Activated CD8-positive, alpha-beta T cell treated with anti-CD3 and anti-CD28 coated beads, Interleukin-2, amount 10 ng/mL, durations not matched to agents 7 days and 5 days (primary cell): ENCODE data around the gene PERM1. TPM values are rescaled to one million over a fixed set of nuclear protein-coding genes. Genes with fewer than 3 reads are reported as not detected.
A peak's percentile ranks its signal among the peaks of the same experiment; 100 is the strongest.

Experiments
- ATAC-seq: fragments of 150-1000 bp; cut with Tn5 transposase; one replicate; pipeline ENCODE4 v1.10.0; 2021; ENCODE audit warnings: moderate library complexity
- CTCF ChIA-PET: fragments of 350-600 bp; sonication (Branson Sonifier 250); formaldehyde crosslinking; loops from one replicate; lab custom pipeline; 2021; ENCODE audit warnings: antibody characterized with exemption; lab: Charles Lee
- POLR2A ChIA-PET: fragments of 350-600 bp; sonication (Branson Sonifier 250); formaldehyde crosslinking; loops from one replicate; lab custom pipeline; 2021; ENCODE audit warnings: antibody characterized with exemption; lab: Charles Lee
- DNase-seq: peaks from one replicate; pipeline ENCODE4 v3.0.0-alpha.2; 2020
- H3K27ac Mint-ChIP-seq: one replicate; pipeline ENCODE4 v1.8.0; 2021; ENCODE audit warnings: mild to moderate bottlenecking, mixed read lengths
- H3K27me3 Mint-ChIP-seq: one replicate; pipeline ENCODE4 v1.8.0; 2021; ENCODE audit warnings: low read depth, mixed read lengths
- H3K36me3 Mint-ChIP-seq: one replicate; pipeline ENCODE4 v1.8.0; 2021; ENCODE audit warnings: low read depth, mixed read lengths
- H3K4me1 Mint-ChIP-seq: one replicate; pipeline ENCODE4 v1.8.0; 2021; ENCODE audit warnings: low read depth, mixed read lengths
- H3K4me3 Mint-ChIP-seq: one replicate; pipeline ENCODE4 v1.8.0; 2021; ENCODE audit warnings: mild to moderate bottlenecking, mixed read lengths
- H3K9me3 Mint-ChIP-seq: one replicate; pipeline ENCODE4 v1.8.0; 2022; ENCODE audit warnings: mixed read lengths; ENCODE audit not compliant: insufficient read depth
- total RNA-seq, 2 experiments: library from RNA; stranded (reverse); gene quantifications; one replicate each; pipeline ENCODE4 v1.2.3, GENCODE V29; 2021

The PERM1 gene
- total RNA-seq, 2 experiments from 2014 or later = not detected

DNA sequence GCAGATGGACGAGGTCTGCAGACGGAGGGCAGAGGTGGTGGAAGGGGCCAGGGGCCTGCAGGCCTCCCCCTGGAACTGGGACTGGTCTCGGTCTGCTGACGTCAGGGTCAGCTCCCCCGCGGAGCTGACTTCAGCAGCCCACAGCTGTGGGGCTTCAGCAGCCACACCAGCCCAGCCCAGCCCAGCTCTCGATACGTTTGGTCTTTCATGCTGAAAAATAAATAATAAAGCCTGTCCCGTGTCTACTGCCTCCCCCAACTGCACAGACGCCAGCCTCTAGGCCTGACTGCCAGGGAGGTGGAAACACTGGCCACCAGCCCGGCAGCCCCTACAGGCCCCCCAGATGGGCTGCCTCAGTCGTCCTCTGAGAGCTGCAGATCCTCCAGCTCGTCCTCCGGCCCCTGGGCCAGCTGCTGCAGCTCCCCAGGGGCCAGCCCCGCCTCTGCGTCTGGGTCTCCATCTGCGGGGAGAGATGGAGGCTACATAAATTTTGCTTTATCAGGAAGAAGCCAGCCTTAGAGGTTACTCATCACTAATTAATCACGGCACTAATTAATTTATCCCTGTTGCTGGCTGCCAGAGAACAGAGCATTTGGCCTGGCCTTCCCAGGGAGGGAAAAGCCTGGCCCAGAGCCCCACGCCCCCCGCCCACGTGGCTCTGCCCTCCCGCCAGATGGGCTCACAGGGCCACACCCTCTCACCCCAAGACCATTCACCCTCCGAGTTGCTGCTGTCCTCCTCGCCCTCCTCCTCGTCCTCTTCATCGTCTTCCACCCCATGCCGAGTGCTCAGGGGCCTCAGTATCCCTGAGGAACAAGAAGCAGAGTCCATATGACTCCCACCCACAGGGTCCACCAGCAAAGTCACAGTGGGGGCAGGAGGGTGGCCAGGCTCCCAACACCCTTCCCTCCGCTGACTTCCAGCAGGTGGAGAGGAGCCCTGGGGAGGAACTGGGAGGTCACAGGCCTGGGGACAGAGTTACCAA, 37.3 kb downstream of the PERM1 start:
- Mint-ChIP-seq H3K36me3 (peaks cover 24% of the 10 kb centered on the region), H3K4me1 (peaks cover 8% of the 10 kb centered on the region), H3K27me3 (peaks cover 12% of the 10 kb centered on the region), H3K4me3 (no peak overlapping the region), H3K27ac (no peak overlapping the region), H3K9me3 (no peaks in the 10 kb centered on the region)
- DNase-seq (no peak), ATAC-seq (no peak)
- POLR2A ChIA-PET = no interaction called here
- CTCF ChIA-PET = no interaction called here

- Mint-ChIP-seq H3K27me3 (peaks cover 17% of the 10 kb centered on the region), H3K4me3 (no peak overlapping the region), H3K9me3 (no peaks in the 10 kb centered on the region), H3K36me3 (peaks cover 20% of the 10 kb centered on the region), H3K4me1 (peaks cover 8% of the 10 kb centered on the region), H3K27ac (no peak overlapping the region)
- ATAC-seq = no peak
- ChIA-PET POLR2A (no interaction called here), CTCF (no interaction called here)
- DNase-seq = no peak
Observed at GRCh38 chr1:943545-944340, 38.1 kb downstream of the PERM1 start.

- Mint-ChIP-seq H3K36me3 (peaks cover 19% of the 10 kb centered on the region), H3K4me3 (no peak overlapping the region), H3K9me3 (no peaks in the 10 kb centered on the region), H3K4me1 (peaks cover 8% of the 10 kb centered on the region), H3K27ac (no peak overlapping the region), H3K27me3 (peaks cover 22% of the 10 kb centered on the region)
- CTCF ChIA-PET = no interaction called here
- POLR2A ChIA-PET = no interaction called here
- ATAC-seq = no peak
- no peak for DNase-seq
Observed at GRCh38 chr1:942864-943533, 38.9 kb downstream of the PERM1 start.

GRCh38 chr1:942411-942821, 39.5 kb downstream of the PERM1 start:
- H3K4me1 Mint-ChIP-seq = peaks cover 8% of the 10 kb centered on the region
- ChIA-PET CTCF (interaction anchor here (1.5 kb wide), 1 partner anchor 14 kb away, joined by 3 read pairs; no protein-coding TSS in a partner anchor), POLR2A (no interaction called here)
- no peaks in the 10 kb centered on the region for H3K9me3 Mint-ChIP-seq
- H3K36me3 Mint-ChIP-seq = peaks cover 19% of the 10 kb centered on the region
- H3K27ac Mint-ChIP-seq = no peak overlapping the region
- DNase-seq (no peak), ATAC-seq (no peak)
- H3K27me3 Mint-ChIP-seq = peaks cover 25% of the 10 kb centered on the region
- H3K4me3 Mint-ChIP-seq = no peak overlapping the region

GRCh38 chr1:941588-942383, 40.1 kb downstream of the PERM1 start:
- Mint-ChIP-seq H3K27me3 (peaks cover 25% of the 10 kb centered on the region), H3K9me3 (no peaks in the 10 kb centered on the region), H3K4me3 (peak overlapping the region; percentile 40), H3K27ac (no peak overlapping the region), H3K36me3 (peaks cover 14% of the 10 kb centered on the region), H3K4me1 (peaks cover 8% of the 10 kb centered on the region)
- peak; percentile 12 for ATAC-seq
- CTCF ChIA-PET = interaction anchor here (1.5 kb wide), 1 partner anchor 13 kb away, joined by 3 read pairs; no protein-coding TSS in a partner anchor
- no peak for DNase-seq
- POLR2A ChIA-PET = interaction anchor here (1.6 kb wide), 1 partner anchor 17 kb away, joined by 4 read pairs; the partner anchor contains the start of gene NOC2L

GRCh38 chr1:941015-941587, 40.8 kb downstream of the PERM1 start:
- H3K36me3 Mint-ChIP-seq = peaks cover 14% of the 10 kb centered on the region
- DNase-seq (no peak), ATAC-seq (peak; percentile 16)
- H3K4me1 Mint-ChIP-seq = peaks cover 8% of the 10 kb centered on the region
- ChIA-PET CTCF (interaction anchor here (1.5 kb wide), 1 partner anchor 12 kb away, joined by 3 read pairs; no protein-coding TSS in a partner anchor), POLR2A (interaction anchor here (1.6 kb wide), 1 partner anchor 18 kb away, joined by 4 read pairs; the partner anchor contains the start of gene NOC2L)
- no peak overlapping the region for H3K27ac Mint-ChIP-seq
- no peaks in the 10 kb centered on the region for H3K9me3 Mint-ChIP-seq
- peak overlapping the region; percentile 40 for H3K4me3 Mint-ChIP-seq
- H3K27me3 Mint-ChIP-seq = peaks cover 25% of the 10 kb centered on the region

GRCh38 chr1:940107-941014, 41.5 kb downstream of the PERM1 start:
- Mint-ChIP-seq H3K27ac (no peak overlapping the region), H3K9me3 (no peaks in the 10 kb centered on the region), H3K27me3 (peaks cover 30% of the 10 kb centered on the region), H3K36me3 (peaks cover 8% of the 10 kb centered on the region), H3K4me1 (peaks cover 8% of the 10 kb centered on the region), H3K4me3 (no peak overlapping the region)
- CTCF ChIA-PET = no interaction called here
- DNase-seq (no peak), ATAC-seq (peak; percentile 24)
- POLR2A ChIA-PET = interaction anchor here (1.6 kb wide), 1 partner anchor 19 kb away, joined by 4 read pairs; the partner anchor contains the start of gene NOC2L

DNA sequence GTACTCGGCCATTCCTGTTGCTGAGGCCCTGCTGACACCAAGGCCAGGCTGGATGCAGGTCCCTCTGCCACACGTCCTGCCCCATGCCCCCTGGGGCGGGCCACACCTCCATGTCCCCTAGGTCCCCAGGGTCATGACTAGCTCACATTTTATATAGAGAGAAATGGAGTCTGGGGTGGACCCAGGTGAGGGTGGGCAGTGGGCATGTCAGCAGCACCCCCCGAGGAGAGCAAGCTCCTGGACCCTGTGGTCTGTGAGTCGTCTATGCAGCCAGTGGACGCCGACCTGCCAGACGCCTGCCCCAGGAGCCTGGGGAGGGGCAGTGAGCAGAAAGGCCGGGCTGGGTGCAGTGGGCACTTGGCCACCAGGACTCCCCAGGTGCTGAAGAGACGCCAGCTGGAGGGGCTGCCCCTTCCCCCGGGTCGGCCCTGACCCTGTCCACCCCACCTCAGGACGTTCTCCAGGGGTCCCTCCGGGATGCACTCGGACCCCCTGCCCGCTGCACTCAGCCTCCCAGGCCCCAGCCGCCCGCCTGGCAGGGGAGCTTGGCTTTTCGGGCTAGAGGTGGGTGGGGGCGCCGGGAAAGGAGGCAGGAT, 42.3 kb downstream of the PERM1 start:
- ATAC-seq = no peak
- Mint-ChIP-seq H3K4me3 (no peak overlapping the region), H3K9me3 (no peaks in the 10 kb centered on the region), H3K36me3 (peaks cover 4% of the 10 kb centered on the region), H3K4me1 (peaks cover 8% of the 10 kb centered on the region), H3K27ac (no peak overlapping the region), H3K27me3 (peaks cover 34% of the 10 kb centered on the region)
- no peak for DNase-seq
- ChIA-PET CTCF (no interaction called here), POLR2A (no interaction called here)

- ChIA-PET POLR2A (no interaction called here), CTCF (interaction anchor here (1.0 kb wide), 1 partner anchor 33 kb away, joined by 7 read pairs; no protein-coding TSS in a partner anchor)
- DNase-seq = no peak
- Mint-ChIP-seq H3K9me3 (no peaks in the 10 kb centered on the region), H3K4me3 (no peak overlapping the region), H3K4me1 (peaks cover 8% of the 10 kb centered on the region), H3K27me3 (peaks cover 34% of the 10 kb centered on the region), H3K27ac (no peak overlapping the region), H3K36me3 (peaks cover 2% of the 10 kb centered on the region)
- no peak for ATAC-seq
Observed at GRCh38 chr1:938711-939489, 43.0 kb downstream of the PERM1 start.
